Left ventricle myocardium inferior (tissue), 1 donor: ENCODE results near the gene CAPN2. TPM values are rescaled to one million over a fixed set of nuclear protein-coding genes. Genes with fewer than 3 reads are reported as not detected.

Experiments
- DNase-seq: peaks from one replicate; pipeline ENCODE4 v3.0.0-alpha.2; 2020
- H3K27ac ChIP-seq: fragments of 200-600 bp; replicated peaks from 2 replicates; pipeline ENCODE4 v1.8.0; 2021
- H3K27me3 ChIP-seq: fragments of 200-600 bp; 2 replicates; pipeline ENCODE4 v1.8.0; 2021; ENCODE audit warnings: low read depth
- H3K36me3 ChIP-seq: fragments of 200-600 bp; 2 replicates; pipeline ENCODE4 v1.8.0; 2021
- H3K4me1 ChIP-seq: fragments of 200-600 bp; 2 replicates; pipeline ENCODE4 v1.8.0; 2021
- H3K4me3 ChIP-seq: fragments of 200-600 bp; 2 replicates; pipeline ENCODE4 v1.8.0; 2021; ENCODE audit warnings: mild to moderate bottlenecking, moderate library complexity
- H3K9me3 ChIP-seq: fragments of 200-600 bp; replicated peaks from 2 replicates; pipeline ENCODE4 v1.8.0; 2021
- intact Hi-C: fragments of 100-400 bp; cut with micrococcal nuclease; formaldehyde crosslinking; loops from one replicate; pipeline ENCODE4 v1.11.0; 2022
- total RNA-seq: library from RNA; stranded (reverse); fragmentation: NEBNext Ultra II Directional; extraction: Animal tissue kit (Norgen Biotek cat#: 25700); gene quantifications from one replicate; pipeline ENCODE4 v1.2.1, GENCODE V29; 2021
- TF ChIP-seq, protein P1 (sequence below): fragments of 200-600 bp; IDR thresholded peaks from 2 replicates; pipeline ENCODE4 v1.8.0; 2021; ENCODE audit warnings: antibody characterized with exemption, mild to moderate bottlenecking, borderline replicate concordance
- donor health status: DM: no; HTN: yes; CAD: no; lungs with severe emphysema.

Gene CAPN2
- total RNA-seq, 1 donor from 2014 or later = 65.3 TPM

DNA sequence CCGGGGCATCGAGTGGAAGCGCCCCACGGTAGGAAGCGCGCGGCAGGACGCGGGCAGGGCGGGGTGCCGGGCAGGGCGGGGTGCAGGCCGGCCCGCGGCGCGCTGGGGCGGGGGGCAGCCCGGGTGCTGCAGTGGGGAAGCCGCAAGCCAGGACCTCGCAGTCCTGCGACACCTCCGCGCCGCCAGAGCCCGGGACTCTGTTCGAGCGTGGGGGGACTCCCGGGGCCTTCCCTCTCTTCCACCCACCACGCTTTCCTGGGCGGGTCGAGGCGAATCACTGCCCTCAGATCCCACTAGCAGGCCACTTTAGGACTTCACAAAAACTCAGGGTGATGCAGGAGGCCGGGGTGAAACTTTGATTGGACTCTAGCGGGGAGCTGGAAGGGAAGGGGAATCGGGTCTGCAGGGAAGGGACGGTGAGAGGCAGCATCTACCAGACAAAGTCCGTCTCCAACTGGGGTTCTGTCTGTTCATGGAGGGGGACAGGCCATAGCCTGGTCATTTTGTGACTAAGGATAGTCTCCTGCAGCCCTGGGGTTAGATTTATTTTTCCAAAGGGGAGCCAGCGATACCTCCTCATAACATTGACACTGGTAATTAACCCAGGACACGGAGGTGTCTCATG, 623 bp downstream of the CAPN2 start:
- H3K9me3 ChIP-seq = no peaks in the 10 kb centered on the region
- DNase-seq = peak; percentile 47
- intact Hi-C loops = loop anchor here (5.0 kb wide), 1 partner anchor 34 kb away; no protein-coding TSS in a partner anchor
- H3K27ac ChIP-seq = peak overlapping the region; percentile 98
- TF ChIP-seq, protein P1, sequence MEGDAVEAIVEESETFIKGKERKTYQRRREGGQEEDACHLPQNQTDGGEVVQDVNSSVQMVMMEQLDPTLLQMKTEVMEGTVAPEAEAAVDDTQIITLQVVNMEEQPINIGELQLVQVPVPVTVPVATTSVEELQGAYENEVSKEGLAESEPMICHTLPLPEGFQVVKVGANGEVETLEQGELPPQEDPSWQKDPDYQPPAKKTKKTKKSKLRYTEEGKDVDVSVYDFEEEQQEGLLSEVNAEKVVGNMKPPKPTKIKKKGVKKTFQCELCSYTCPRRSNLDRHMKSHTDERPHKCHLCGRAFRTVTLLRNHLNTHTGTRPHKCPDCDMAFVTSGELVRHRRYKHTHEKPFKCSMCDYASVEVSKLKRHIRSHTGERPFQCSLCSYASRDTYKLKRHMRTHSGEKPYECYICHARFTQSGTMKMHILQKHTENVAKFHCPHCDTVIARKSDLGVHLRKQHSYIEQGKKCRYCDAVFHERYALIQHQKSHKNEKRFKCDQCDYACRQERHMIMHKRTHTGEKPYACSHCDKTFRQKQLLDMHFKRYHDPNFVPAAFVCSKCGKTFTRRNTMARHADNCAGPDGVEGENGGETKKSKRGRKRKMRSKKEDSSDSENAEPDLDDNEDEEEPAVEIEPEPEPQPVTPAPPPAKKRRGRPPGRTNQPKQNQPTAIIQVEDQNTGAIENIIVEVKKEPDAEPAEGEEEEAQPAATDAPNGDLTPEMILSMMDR = no peak
- no peaks in the 10 kb centered on the region for H3K27me3 ChIP-seq
- peaks cover 9% of the 10 kb centered on the region for H3K36me3 ChIP-seq
- peak overlapping the region; percentile 90 for H3K4me3 ChIP-seq
- H3K4me1 ChIP-seq = peaks cover 87% of the 10 kb centered on the region

DNA sequence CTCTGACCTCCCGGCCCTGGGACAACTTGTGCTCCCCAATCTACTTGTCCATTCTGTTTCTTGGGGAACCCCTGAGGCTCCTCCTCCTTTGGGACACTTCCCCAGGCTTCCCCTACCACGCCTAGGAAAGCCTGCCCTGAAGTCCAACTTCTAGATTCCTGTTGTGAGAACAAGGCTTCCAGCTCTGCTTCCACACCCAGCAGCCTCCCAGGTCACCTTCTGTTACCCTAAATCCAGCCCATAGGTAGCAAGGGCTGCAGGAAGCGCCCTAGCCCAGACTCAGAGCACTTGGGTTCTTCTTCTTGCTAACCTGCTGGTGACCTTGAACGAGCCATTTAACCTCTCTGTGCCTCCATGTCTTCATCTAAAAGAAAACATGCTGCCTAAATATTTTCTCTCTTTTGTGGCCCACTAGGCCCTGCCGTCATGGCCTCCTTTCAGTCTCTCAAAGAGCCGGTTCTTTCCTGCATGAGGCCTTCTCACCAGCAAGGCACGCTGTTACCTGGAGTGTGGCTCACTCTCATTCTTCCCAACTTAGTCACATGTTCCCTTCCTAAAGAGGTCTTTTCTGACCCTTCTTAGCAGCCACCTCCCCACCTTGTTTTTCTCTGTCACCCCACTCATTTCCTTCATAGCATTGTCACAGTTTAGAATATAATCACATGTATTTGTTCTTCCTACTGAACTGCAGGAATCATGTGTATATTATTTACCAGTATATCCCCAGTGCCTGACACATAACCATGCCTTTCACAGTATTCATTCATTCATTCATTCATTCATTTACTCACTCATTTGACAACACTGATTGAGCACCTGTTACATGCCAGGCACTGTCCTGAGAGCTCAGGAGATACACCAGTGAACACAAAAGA, 1.4 kb downstream of the CAPN2 start:
- Histone ChIP-seq H3K36me3 (peaks cover 17% of the 10 kb centered on the region), H3K27me3 (no peaks in the 10 kb centered on the region), H3K9me3 (no peaks in the 10 kb centered on the region), H3K27ac (peak overlapping the region; percentile 98), H3K4me3 (peak overlapping the region; percentile 90), H3K4me1 (peaks cover 79% of the 10 kb centered on the region)
- DNase-seq = no peak
- intact Hi-C loops = loop anchor here (5.0 kb wide), 1 partner anchor 34 kb away; no protein-coding TSS in a partner anchor
- TF ChIP-seq, protein P1 = no peak

DNA sequence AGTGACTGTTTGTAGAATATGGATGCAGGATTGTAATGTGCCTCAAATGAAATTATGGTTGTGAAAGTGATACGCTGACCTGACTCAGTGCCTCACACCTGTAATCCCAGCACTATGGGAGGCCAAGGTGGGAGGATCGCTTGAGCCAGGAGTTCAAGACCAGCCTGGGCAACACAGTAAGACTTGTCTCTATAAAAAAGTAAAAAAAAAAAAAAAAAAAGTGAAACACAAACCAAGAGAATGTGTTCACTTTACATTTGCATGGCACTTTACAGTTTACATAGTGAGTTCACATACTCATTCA, 2.0 kb downstream of the CAPN2 start:
- intact Hi-C loops = loop anchor here (5.0 kb wide), 1 partner anchor 33 kb away; no protein-coding TSS in a partner anchor
- Histone ChIP-seq H3K4me1 (peaks cover 74% of the 10 kb centered on the region), H3K4me3 (peak overlapping the region; percentile 90), H3K27ac (peak overlapping the region; percentile 48), H3K27me3 (no peaks in the 10 kb centered on the region), H3K36me3 (peaks cover 22% of the 10 kb centered on the region), H3K9me3 (no peaks in the 10 kb centered on the region)
- DNase-seq = no peak
- TF ChIP-seq, protein P1 = no peak

DNA sequence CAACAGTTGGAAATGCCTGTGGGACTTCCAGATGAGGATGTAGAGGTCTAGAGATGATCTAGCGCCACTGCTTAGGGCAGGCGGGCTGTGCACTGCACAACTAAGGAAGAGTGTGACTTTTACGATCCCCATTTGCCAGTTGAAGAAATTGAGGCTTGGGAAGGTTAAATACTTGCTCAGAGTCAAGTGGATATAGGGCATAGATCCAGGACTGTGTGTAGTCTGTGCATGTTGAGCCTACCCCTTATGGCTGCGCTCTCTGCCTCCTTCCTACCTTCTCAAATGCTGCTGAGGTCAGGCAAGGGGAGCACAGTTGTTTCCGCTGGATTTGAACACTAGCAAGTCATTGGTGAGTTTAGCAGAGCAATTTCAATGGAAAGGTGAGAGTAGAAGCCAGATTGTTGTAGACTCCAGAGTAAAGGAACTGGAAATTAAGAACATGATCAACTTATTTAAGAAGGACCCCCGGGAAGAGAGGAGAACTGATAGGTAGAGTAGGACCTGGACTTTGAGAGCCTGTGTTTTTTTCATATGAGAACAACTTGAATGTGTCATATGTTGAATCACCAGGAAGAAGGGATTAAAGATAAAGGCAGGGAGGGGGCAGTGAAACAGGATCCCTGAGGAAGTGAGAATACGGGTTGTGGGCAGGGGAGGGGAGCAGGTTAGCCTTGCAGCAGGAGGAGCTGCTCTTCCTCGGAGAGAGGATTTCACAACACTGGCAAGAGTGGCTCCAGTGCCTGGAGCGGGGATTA, 2.7 kb downstream of the CAPN2 start:
- Histone ChIP-seq H3K36me3 (peaks cover 23% of the 10 kb centered on the region), H3K4me1 (peaks cover 77% of the 10 kb centered on the region), H3K27ac (peak overlapping the region; percentile 48), H3K9me3 (no peaks in the 10 kb centered on the region), H3K27me3 (no peaks in the 10 kb centered on the region), H3K4me3 (peak overlapping the region; percentile 90)
- TF ChIP-seq, protein P1 = no peak
- intact Hi-C loops = loop anchor here (5.0 kb wide), 1 partner anchor 32 kb away; no protein-coding TSS in a partner anchor
- no peak for DNase-seq

DNA sequence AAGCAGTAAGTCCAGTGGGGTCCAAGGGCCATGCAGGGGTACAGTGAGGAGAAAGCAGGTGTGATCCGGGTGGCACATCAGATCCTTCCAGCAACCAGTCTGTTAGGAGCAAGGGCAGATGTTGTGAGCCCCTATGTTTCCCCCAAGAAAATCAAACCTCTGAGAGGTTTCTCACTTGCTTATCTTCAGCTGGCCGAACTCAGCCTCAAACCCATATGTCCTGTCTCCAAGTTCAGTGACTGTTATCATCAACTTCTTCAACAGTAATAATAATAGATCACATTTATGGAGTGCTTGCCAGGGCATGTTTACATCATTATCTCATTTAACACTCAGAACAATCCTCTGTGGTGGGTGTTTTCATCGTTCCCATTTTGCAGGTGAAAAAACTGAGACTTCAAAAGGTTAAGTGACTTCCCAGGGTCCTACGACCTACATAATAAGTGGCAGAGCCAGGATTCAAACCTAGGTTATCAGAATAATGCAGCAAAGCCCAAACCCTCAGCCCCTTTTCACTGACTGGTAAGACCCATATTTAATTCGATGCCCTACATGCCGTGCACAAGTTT, 3.3 kb downstream of the CAPN2 start:
- H3K27ac ChIP-seq = peak overlapping the region; percentile 48
- H3K4me1 ChIP-seq = peaks cover 84% of the 10 kb centered on the region
- H3K4me3 ChIP-seq = peak overlapping the region; percentile 90
- no peaks in the 10 kb centered on the region for H3K27me3 ChIP-seq
- peaks cover 30% of the 10 kb centered on the region for H3K36me3 ChIP-seq
- intact Hi-C loops = no loop called here
- TF ChIP-seq, protein P1 = no peak
- no peaks in the 10 kb centered on the region for H3K9me3 ChIP-seq
- DNase-seq = no peak
